Astrocyte of the spinal cord (primary cell): Measurements from ENCODE around the gene NUDT22.
A peak's percentile ranks its signal among the peaks of the same experiment; 100 is the strongest.

Experiments used
- DNase-seq: peaks from one replicate; pipeline ENCODE4 v3.0.0; 2011; ENCODE audit warnings: low read depth, low spot score
- H3K4me3 ChIP-seq: 2 replicates; pipeline ENCODE4 v1.5.1; 2011; ENCODE audit warnings: low read depth, mild to moderate bottlenecking, low read length, moderate library complexity
- in situ Hi-C: cut with HindIII; loops from 2 replicates; pipeline ENCODE4 v1.10.0; 2017; ENCODE audit warnings: low sequenced_read_pairs
- TF ChIP-seq, protein P1 (sequence below): IDR thresholded peaks from 2 replicates; pipeline ENCODE4 v1.5.1; 2012; ENCODE audit warnings: low read depth, mild to moderate bottlenecking, low read length, inconsistent platforms

The NUDT22 gene

GRCh38 chr11:64246871-64247728 is 21.0 kb downstream of the NUDT22 start, which contains the start of gene PPP1R14B:
TSS of gene PPP1R14B (minus strand) at chr11:64246943. CDS start at chr11:64246673, 270 bp downstream.
- in situ Hi-C loops = no loop called here

DNA sequence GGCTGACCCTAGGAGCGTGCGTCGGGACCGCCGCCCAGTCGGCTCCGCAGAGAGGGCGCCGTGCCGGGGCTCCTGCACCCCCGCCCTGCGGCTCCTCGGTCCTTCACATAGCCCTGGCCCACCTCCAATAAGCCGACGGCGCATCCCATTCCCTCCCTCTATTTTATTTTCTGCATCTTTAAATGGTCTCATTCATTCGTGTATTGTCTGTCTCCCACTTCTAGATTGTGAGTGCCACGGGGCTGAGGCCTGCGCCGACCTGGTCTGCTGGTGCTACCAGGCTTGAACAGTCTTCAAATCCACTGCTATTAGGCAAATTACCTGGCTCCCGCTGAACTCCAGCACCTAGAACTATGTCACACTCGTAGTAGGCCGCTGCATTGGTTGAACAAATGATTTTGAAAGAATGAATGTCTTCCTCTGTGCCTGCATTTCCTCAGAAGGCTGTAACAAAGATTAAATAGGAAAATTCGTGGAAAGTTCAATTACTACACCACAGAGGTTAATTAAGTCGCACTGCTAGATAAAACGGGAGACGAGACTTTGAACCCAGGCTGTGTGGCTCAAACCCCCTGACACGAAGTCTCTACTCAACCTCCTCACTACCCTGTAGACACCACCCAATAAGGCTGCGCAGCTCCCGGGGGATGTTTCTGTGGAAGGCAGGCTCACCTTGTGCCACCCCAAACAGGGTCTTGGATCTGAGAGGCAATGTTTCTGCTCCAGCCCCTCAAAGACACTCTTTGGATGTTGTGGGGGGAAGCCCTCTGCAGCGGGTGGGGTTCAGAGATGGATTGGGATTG is 21.9 kb downstream of the NUDT22 start:
- in situ Hi-C loops = no loop called here

More at GRCh38 chr11:64246871-64247728, 21.0 kb downstream of the NUDT22 start, which contains the start of gene PPP1R14B:
- H3K4me3 ChIP-seq = peak within 1 kb of the TSS; percentile 67
- DNase-seq = peak; percentile 92
- TF ChIP-seq, protein P1, sequence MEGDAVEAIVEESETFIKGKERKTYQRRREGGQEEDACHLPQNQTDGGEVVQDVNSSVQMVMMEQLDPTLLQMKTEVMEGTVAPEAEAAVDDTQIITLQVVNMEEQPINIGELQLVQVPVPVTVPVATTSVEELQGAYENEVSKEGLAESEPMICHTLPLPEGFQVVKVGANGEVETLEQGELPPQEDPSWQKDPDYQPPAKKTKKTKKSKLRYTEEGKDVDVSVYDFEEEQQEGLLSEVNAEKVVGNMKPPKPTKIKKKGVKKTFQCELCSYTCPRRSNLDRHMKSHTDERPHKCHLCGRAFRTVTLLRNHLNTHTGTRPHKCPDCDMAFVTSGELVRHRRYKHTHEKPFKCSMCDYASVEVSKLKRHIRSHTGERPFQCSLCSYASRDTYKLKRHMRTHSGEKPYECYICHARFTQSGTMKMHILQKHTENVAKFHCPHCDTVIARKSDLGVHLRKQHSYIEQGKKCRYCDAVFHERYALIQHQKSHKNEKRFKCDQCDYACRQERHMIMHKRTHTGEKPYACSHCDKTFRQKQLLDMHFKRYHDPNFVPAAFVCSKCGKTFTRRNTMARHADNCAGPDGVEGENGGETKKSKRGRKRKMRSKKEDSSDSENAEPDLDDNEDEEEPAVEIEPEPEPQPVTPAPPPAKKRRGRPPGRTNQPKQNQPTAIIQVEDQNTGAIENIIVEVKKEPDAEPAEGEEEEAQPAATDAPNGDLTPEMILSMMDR = no peak

DNA sequence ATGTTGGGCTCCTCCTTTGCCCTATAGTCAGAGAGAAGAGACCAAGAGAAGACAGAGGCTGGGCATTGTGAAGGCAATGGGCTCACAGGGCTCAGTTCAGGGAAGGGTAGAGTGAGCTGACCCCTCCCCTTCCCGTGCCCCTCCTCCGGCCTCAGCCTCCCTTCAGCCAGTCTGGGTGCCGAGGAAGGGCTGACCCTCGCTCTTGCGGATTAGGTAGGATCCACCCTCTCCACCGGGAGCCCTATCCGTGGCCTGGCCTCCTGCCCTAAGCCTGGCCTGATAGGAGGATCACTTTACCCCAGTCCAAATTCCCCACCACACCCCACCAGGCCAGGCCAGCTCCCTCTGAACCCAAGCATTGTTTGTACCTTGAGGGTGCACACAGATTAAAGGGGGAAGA is 22.5 kb downstream of the NUDT22 start:
- DNase-seq = no peak
- TF ChIP-seq, protein P1 = no peak
- no peak overlapping the region for H3K4me3 ChIP-seq
- in situ Hi-C loops = no loop called here

More for the DNA sequence above, 21.9 kb downstream of the NUDT22 start:
- no peak for DNase-seq
- H3K4me3 ChIP-seq = peak overlapping the region; percentile 31
- TF ChIP-seq, protein P1 = no peak

DNA sequence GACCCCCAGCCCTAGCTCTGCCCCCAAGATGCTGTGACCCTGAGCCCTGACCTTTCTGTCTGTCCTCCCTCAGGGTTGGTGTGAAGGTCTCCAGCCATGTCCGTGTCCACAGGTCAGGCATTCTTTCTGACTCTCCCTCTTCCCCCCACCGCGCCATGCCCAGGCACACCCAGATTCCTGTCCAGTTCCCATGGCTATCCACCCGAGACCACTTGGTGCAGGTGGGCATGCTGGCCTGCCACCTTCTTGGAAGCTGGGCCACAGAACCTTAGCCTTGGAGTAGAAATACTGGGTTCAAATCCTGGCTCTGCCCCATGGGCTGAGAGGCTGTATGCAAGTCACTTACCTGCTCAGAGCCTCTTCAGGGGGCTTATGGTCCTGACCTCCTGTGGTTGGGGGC is 23.0 kb downstream of the NUDT22 start:
- H3K4me3 ChIP-seq = no peak overlapping the region
- no peak for DNase-seq
- in situ Hi-C loops = no loop called here
- TF ChIP-seq, protein P1 = no peak

DNA sequence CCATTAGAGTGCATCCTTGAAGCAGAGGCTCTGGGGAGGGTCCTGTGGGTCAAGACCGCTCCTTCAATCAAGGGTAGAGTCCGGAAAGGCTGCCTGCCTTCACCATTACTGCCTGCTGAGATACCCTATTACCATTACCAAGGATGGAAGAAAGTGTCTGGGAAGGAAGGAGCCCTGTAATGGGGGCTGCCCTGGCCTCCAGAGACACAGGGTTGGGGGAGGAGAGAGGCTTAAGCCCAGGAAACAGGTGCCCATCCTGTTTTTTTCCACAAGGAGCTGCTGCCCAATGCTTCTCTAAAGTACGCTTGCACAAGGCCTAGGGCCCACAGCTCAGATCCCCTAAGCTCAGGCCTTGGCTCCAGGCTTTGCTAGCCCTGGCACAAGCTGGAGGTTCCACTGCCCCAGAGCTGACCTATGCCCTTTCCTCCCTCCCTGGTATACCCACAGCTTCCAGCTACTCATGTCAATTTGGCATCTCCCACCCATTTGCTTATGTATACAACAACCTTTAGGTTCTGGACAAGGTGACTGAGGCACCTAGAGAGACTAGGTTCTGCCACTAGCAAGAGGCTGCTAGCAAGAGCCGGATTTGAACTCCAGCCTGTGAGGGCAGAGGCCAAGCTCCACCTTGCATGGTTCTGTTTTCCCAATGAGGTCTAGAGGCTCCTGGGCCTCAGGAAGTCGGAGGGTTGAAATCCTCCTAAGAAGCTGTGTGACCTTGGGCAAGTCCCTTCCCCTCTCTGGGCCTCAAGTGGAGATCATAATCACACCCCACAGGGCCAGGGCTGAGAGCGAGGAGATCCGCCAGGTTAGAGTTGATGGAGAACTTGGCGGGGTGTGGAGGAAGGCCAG is 23.7 kb downstream of the NUDT22 start:
- in situ Hi-C loops = no loop called here
- no peak overlapping the region for H3K4me3 ChIP-seq
- DNase-seq = no peak
- TF ChIP-seq, protein P1 = no peak

DNA sequence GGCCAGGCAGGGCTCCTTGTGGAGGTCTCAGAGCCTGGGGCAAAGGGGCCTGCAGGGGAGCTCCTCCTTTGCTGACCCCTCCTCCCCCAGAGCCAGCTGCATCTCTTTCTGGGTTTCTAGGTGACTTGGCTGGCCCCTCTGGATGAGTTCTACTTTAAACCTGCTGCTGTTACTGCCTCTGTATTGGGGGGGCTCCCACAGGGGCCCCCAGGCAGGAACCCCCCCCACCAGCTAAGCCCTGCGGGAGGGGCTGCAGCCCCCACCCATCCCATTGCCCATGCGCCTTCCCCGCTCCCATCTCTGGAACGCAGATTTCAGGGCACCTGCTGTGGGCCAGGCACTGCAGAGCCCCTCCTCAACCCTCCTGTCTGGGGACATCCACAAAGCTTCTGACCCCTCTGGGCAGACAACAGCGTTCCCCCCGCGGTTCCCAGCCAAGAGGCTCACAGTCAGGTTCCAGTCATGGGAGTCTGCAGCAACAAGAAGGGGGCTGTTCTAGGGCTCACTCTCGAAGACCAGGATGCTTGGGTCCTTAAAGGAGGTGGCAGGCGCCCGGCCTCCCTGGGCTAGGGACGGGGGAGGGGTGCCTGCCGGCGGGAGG is 24.4 kb downstream of the NUDT22 start:
- H3K4me3 ChIP-seq = peak overlapping the region; percentile 50
- TF ChIP-seq, protein P1 = no peak
- in situ Hi-C loops = no loop called here
- DNase-seq = no peak
